Smooth muscle cell (in vitro differentiated cells): ENCODE data around the gene ADGRD2. TPM values are rescaled to one million over a fixed set of nuclear protein-coding genes. Genes with fewer than 3 reads are reported as not detected.

ENCODE experiments used
- DNase-seq: peaks from one replicate; lab custom pipeline; 2025; ENCODE audit not compliant: unreplicated experiment; lab: John Stamatoyannopoulos, UW
- H2AFZ ChIP-seq: fragments of 200-600 bp; sonication (generic); 2 replicates; pipeline ENCODE4 v1.6.0; 2016; ENCODE audit warnings: antibody characterized with exemption, low read depth, mild to moderate bottlenecking
- H3F3A ChIP-seq: fragments of 200-600 bp; sonication (generic); 2 replicates; pipeline ENCODE4 v1.6.0; 2017; ENCODE audit warnings: antibody characterized with exemption, low read depth
- H3K27ac ChIP-seq: fragments of 200-600 bp; sonication (generic); 2 replicates; pipeline ENCODE4 v1.5.1; 2016; ENCODE audit warnings: low read depth, mild to moderate bottlenecking
- H3K27me3 ChIP-seq: fragments of 200-600 bp; sonication (generic); 2 replicates; pipeline ENCODE4 v1.6.1; 2016; ENCODE audit warnings: low read depth, mild to moderate bottlenecking
- H3K36me3 ChIP-seq: fragments of 200-600 bp; sonication (generic); 2 replicates; pipeline ENCODE4 v1.5.1; 2016; ENCODE audit warnings: low read depth
- H3K4me1 ChIP-seq: fragments of 200-600 bp; sonication (generic); 2 replicates; pipeline ENCODE4 v1.5.1; 2016; ENCODE audit warnings: low read depth
- H3K4me2 ChIP-seq: fragments of 200-600 bp; sonication (generic); 2 replicates; pipeline ENCODE4 v1.6.0; 2016; ENCODE audit warnings: mild to moderate bottlenecking
- H3K4me3 ChIP-seq: fragments of 200-600 bp; sonication (generic); 2 replicates; pipeline ENCODE4 v1.5.1; 2016; ENCODE audit warnings: mild to moderate bottlenecking
- H3K79me2 ChIP-seq: fragments of 200-600 bp; sonication (generic); 2 replicates; pipeline ENCODE4 v1.6.0; 2016; ENCODE audit warnings: low read depth, mild to moderate bottlenecking
- H3K9ac ChIP-seq: fragments of 200-600 bp; sonication (generic); 2 replicates; pipeline ENCODE4 v1.6.0; 2016; ENCODE audit warnings: low read depth
- H3K9me3 ChIP-seq: fragments of 200-600 bp; sonication (generic); replicated peaks from 2 replicates; pipeline ENCODE4 v1.5.1; 2016; ENCODE audit warnings: low read depth
- H4K20me1 ChIP-seq: fragments of 200-600 bp; sonication (generic); 2 replicates; pipeline ENCODE4 v1.6.0; 2016; ENCODE audit warnings: low read depth
- CTCF ChIP-seq: fragments of 200-600 bp; sonication (generic); IDR thresholded peaks from 2 replicates; pipeline ENCODE4 v1.5.1; 2017; ENCODE audit warnings: borderline replicate concordance, mild to moderate bottlenecking, antibody characterized with exemption; ENCODE audit not compliant: insufficient read depth, poor library complexity, severe bottlenecking
- WGBS: methylation state at CpG from one replicate; pipeline ENCODE4 v1.1.7; 2016; ENCODE audit warnings: low lambda C conversion rate; 5-methylcytosine and 5-hydroxymethylcytosine counted together
- polyA plus RNA-seq: library from polyadenylated mRNA; unstranded; fragments of >200 nt; fragmentation: Nextera tagmentation; extraction: Ambion mirVana; gene quantifications from 2 replicates; pipeline ENCODE4 v1.2.1, GENCODE V29; 2016
- total RNA-seq: library from RNA; depleted of rRNA; stranded (reverse); fragments of >200 nt; gene quantifications from 2 replicates; pipeline ENCODE4 v1.2.3, GENCODE V29; 2014

The ADGRD2 gene
- total and polyA plus RNA-seq, 2 experiments from 2014 or later = not detected

GRCh38 chr9:124507880-124508423 is 57.7 kb downstream of the ADGRD2 start:
- no peaks in the 10 kb centered on the region for H3F3A ChIP-seq
- no peak for DNase-seq

DNA sequence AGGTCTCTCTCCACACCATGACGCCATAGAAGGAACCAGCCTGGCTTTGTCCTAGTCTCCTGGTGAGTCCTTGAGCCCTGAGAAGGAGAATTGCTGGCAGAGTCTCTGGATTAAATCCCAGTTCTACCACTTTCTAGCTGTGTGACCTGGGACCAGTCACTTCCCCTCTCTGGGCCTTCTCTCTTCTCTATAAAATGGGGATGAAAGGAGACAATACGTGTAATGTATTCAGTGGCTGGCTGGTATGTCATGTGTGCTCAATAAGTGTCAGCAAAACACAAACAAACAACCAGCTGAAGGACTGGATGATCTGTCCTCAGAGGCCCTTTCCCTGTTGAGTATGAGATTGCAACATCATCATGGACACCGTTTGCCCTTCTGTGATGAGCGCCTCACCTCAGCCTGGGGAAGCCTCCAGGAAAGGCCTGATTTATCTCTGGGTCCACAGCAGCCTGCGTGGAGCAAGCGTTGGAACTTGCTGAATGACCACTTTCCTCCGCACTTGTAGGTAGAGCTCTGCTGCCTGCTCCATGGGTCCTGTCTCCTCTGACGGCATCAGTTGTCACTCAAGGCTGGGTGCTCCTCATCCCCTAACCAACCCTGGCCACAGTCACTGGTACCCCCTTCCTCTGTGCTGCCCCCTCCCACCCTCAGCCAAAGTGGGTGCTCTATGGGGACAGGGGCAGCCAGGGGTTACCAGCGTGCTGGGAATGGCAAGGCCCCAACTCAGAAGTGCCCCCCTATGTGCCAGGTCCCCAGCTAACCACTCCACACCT is 60.6 kb downstream of the ADGRD2 start:
- TF ChIP-seq CTCF = no peak
- peaks cover 4% of the 10 kb centered on the region for H3K27me3 ChIP-seq
- no peaks in the 10 kb centered on the region for H3K79me2 ChIP-seq
- no peaks in the 10 kb centered on the region for H3K36me3 ChIP-seq
- H3K4me3 ChIP-seq = no peak overlapping the region
- no peak overlapping the region for H2AFZ ChIP-seq
- H4K20me1 ChIP-seq = no peaks in the 10 kb centered on the region
- no peaks in the 10 kb centered on the region for H3K4me1 ChIP-seq
- no peak overlapping the region for H3K27ac ChIP-seq
- H3K4me2 ChIP-seq = no peak overlapping the region
- no peaks in the 10 kb centered on the region for H3F3A ChIP-seq
- no peaks in the 10 kb centered on the region for H3K9me3 ChIP-seq
- 82% methylated on average over 9 of the region's 9 CpGs for WGBS
- no peak for DNase-seq
- no peak overlapping the region for H3K9ac ChIP-seq

More at GRCh38 chr9:124507880-124508423, 57.7 kb downstream of the ADGRD2 start:
- Histone ChIP-seq H3K4me1 (no peaks in the 10 kb centered on the region), H2AFZ (no peak overlapping the region), H3K79me2 (no peaks in the 10 kb centered on the region), H3K9me3 (no peaks in the 10 kb centered on the region), H3K27me3 (peaks cover 30% of the 10 kb centered on the region), H3K9ac (no peak overlapping the region), H3K36me3 (no peaks in the 10 kb centered on the region), H3K4me2 (no peak overlapping the region), H3K27ac (no peak overlapping the region), H3K4me3 (no peak overlapping the region), H4K20me1 (no peaks in the 10 kb centered on the region)
- WGBS = 96% methylated on average over 11 of the region's 11 CpGs
- TF ChIP-seq CTCF = no peak

GRCh38 chr9:124511426-124511840 is 61.2 kb downstream of the ADGRD2 start:
- H3K27ac ChIP-seq = no peak overlapping the region
- H3K4me1 ChIP-seq = no peaks in the 10 kb centered on the region
- no peak overlapping the region for H2AFZ ChIP-seq
- H3F3A ChIP-seq = no peaks in the 10 kb centered on the region
- no peaks in the 10 kb centered on the region for H3K9me3 ChIP-seq
- no peak overlapping the region for H3K4me3 ChIP-seq
- no peaks in the 10 kb centered on the region for H3K79me2 ChIP-seq
- H4K20me1 ChIP-seq = no peaks in the 10 kb centered on the region
- no peak overlapping the region for H3K9ac ChIP-seq
- no peak for TF ChIP-seq CTCF
- no peak for DNase-seq
- H3K27me3 ChIP-seq = no peaks in the 10 kb centered on the region
- WGBS = 88% methylated on average over 6 of the region's 6 CpGs
- no peak overlapping the region for H3K4me2 ChIP-seq
- no peaks in the 10 kb centered on the region for H3K36me3 ChIP-seq
